ENCODE measurements around the gene TUBB4A.

Gene TUBB4A

GRCh38 chr19:6490134-6490533, 12.0 kb downstream of the TUBB4A start:
- Mint-ChIP-seq H3K27ac (peak overlapping the region; percentile 76), H3K27me3 (no peaks in the 10 kb centered on the region), H3K4me1 (peaks cover 6% of the 10 kb centered on the region), H3K4me3 (peak overlapping the region; percentile 74), H3K9me3 (peaks cover 11% of the 10 kb centered on the region), H3K36me3 (ENCODE audit: low read depth) (no peaks in the 10 kb centered on the region)
- no peak for ATAC-seq
- DNase-seq, result no peak

- Mint-ChIP-seq H3K9me3 (peaks cover 11% of the 10 kb centered on the region), H3K27ac (peak overlapping the region; percentile 76), H3K4me1 (peaks cover 6% of the 10 kb centered on the region), H3K27me3 (no peaks in the 10 kb centered on the region), H3K4me3 (peak overlapping the region; percentile 74), H3K36me3 (ENCODE audit: low read depth) (no peaks in the 10 kb centered on the region)
- ATAC-seq (peak; percentile 64), DNase-seq (no peak)
Observed at GRCh38 chr19:6489278-6490061, 12.6 kb downstream of the TUBB4A start.

- H3K27me3 Mint-ChIP-seq, result no peaks in the 10 kb centered on the region
- H3K4me3 Mint-ChIP-seq, result no peak overlapping the region
- no peak for DNase-seq
- no peak for ATAC-seq
- no peak overlapping the region for H3K27ac Mint-ChIP-seq
- peaks cover 29% of the 10 kb centered on the region for H3K4me1 Mint-ChIP-seq
- peaks cover 4% of the 10 kb centered on the region for H3K36me3 Mint-ChIP-seq (ENCODE audit: low read depth)
- H3K9me3 Mint-ChIP-seq, result no peaks in the 10 kb centered on the region
Observed at GRCh38 chr19:6484831-6485230, 17.3 kb downstream of the TUBB4A start.

GRCh38 chr19:6484230-6484629, 17.9 kb downstream of the TUBB4A start:
- no peak for DNase-seq
- no peak for ATAC-seq
- Mint-ChIP-seq H3K27me3 (no peaks in the 10 kb centered on the region), H3K9me3 (no peaks in the 10 kb centered on the region), H3K4me1 (peaks cover 27% of the 10 kb centered on the region), H3K27ac (no peak overlapping the region), H3K4me3 (no peak overlapping the region), H3K36me3 (ENCODE audit: low read depth) (peaks cover 4% of the 10 kb centered on the region)

- ATAC-seq, result no peak
- no peaks in the 10 kb centered on the region for H3K27me3 Mint-ChIP-seq
- no peak for DNase-seq
- no peaks in the 10 kb centered on the region for H3K9me3 Mint-ChIP-seq
- peaks cover 4% of the 10 kb centered on the region for H3K36me3 Mint-ChIP-seq (ENCODE audit: low read depth)
- H3K4me3 Mint-ChIP-seq, result no peak overlapping the region
- H3K4me1 Mint-ChIP-seq, result peaks cover 26% of the 10 kb centered on the region
- peak overlapping the region; percentile 60 for H3K27ac Mint-ChIP-seq
Observed at GRCh38 chr19:6483235-6483634, 18.9 kb downstream of the TUBB4A start.

- H3K36me3 Mint-ChIP-seq (ENCODE audit: low read depth), result peaks cover 4% of the 10 kb centered on the region
- ATAC-seq, result no peak
- peak overlapping the region; percentile 98 for H3K27ac Mint-ChIP-seq
- no peaks in the 10 kb centered on the region for H3K27me3 Mint-ChIP-seq
- DNase-seq, result no peak
- H3K9me3 Mint-ChIP-seq, result no peaks in the 10 kb centered on the region
- H3K4me1 Mint-ChIP-seq, result peaks cover 26% of the 10 kb centered on the region
- H3K4me3 Mint-ChIP-seq, result peak overlapping the region; percentile 91
Observed at GRCh38 chr19:6482343-6482686, 19.8 kb downstream of the TUBB4A start.

- DNase-seq, result peak; percentile 75
- peak within 1 kb of the TSS; percentile 91 for H3K4me3 Mint-ChIP-seq
- H3K36me3 Mint-ChIP-seq (ENCODE audit: low read depth), result peaks cover 4% of the 10 kb centered on the region
- no peaks in the 10 kb centered on the region for H3K9me3 Mint-ChIP-seq
- no peaks in the 10 kb centered on the region for H3K27me3 Mint-ChIP-seq
- peak within 1 kb of the TSS; percentile 98 for H3K27ac Mint-ChIP-seq
- ATAC-seq, result peak; percentile 82
- peaks cover 26% of the 10 kb centered on the region for H3K4me1 Mint-ChIP-seq
Observed at GRCh38 chr19:6481541-6482342, 20.4 kb downstream of the TUBB4A start, which contains the start of gene DENND1C. DENND1C (minus strand) TSS chr19:6481787; CDS start chr19:6481695, 92 bp downstream.

GRCh38 chr19:6480848-6481415, 21.2 kb downstream of the TUBB4A start:
- Mint-ChIP-seq H3K4me1 (peaks cover 26% of the 10 kb centered on the region), H3K36me3 (ENCODE audit: low read depth) (peaks cover 8% of the 10 kb centered on the region), H3K27ac (peak overlapping the region; percentile 98), H3K9me3 (no peaks in the 10 kb centered on the region), H3K4me3 (peak overlapping the region; percentile 91), H3K27me3 (no peaks in the 10 kb centered on the region)
- DNase-seq (peak; percentile 31), ATAC-seq (peak; percentile 37)

- Mint-ChIP-seq H3K9me3 (no peaks in the 10 kb centered on the region), H3K4me3 (peak overlapping the region; percentile 91), H3K4me1 (peaks cover 26% of the 10 kb centered on the region), H3K27ac (peak overlapping the region; percentile 98), H3K36me3 (ENCODE audit: low read depth) (peaks cover 9% of the 10 kb centered on the region), H3K27me3 (no peaks in the 10 kb centered on the region)
- ATAC-seq (no peak), DNase-seq (no peak)
Observed at GRCh38 chr19:6479836-6480398, 22.2 kb downstream of the TUBB4A start.

GRCh38 chr19:6478815-6479214, 23.3 kb downstream of the TUBB4A start:
- no peak overlapping the region for H3K27ac Mint-ChIP-seq
- H3K36me3 Mint-ChIP-seq (ENCODE audit: low read depth), result peaks cover 11% of the 10 kb centered on the region
- no peaks in the 10 kb centered on the region for H3K9me3 Mint-ChIP-seq
- ATAC-seq (no peak), DNase-seq (no peak)
- peaks cover 26% of the 10 kb centered on the region for H3K4me1 Mint-ChIP-seq
- no peak overlapping the region for H3K4me3 Mint-ChIP-seq
- no peaks in the 10 kb centered on the region for H3K27me3 Mint-ChIP-seq

- no peaks in the 10 kb centered on the region for H3K27me3 Mint-ChIP-seq
- no peak for DNase-seq
- H3K36me3 Mint-ChIP-seq (ENCODE audit: low read depth), result peaks cover 11% of the 10 kb centered on the region
- no peak overlapping the region for H3K27ac Mint-ChIP-seq
- H3K4me1 Mint-ChIP-seq, result peaks cover 15% of the 10 kb centered on the region
- H3K4me3 Mint-ChIP-seq, result no peak overlapping the region
- no peaks in the 10 kb centered on the region for H3K9me3 Mint-ChIP-seq
- ATAC-seq, result no peak
Observed at GRCh38 chr19:6476896-6477431, 25.1 kb downstream of the TUBB4A start.

GRCh38 chr19:6476155-6476895, 25.8 kb downstream of the TUBB4A start:
- Mint-ChIP-seq H3K9me3 (no peaks in the 10 kb centered on the region), H3K4me1 (peaks cover 10% of the 10 kb centered on the region), H3K27me3 (no peaks in the 10 kb centered on the region), H3K27ac (no peak overlapping the region), H3K4me3 (no peak overlapping the region), H3K36me3 (ENCODE audit: low read depth) (peaks cover 14% of the 10 kb centered on the region)
- peak; percentile 66 for ATAC-seq
- peak; percentile 72 for DNase-seq

GRCh38 chr19:6475321-6476108, 26.6 kb downstream of the TUBB4A start:
- no peak overlapping the region for H3K4me3 Mint-ChIP-seq
- H3K27me3 Mint-ChIP-seq, result no peaks in the 10 kb centered on the region
- ATAC-seq, result no peak

More at GRCh38 chr19:6475321-6476108, 26.6 kb downstream of the TUBB4A start:
- Mint-ChIP-seq H3K9me3 (no peaks in the 10 kb centered on the region), H3K27ac (no peak overlapping the region), H3K36me3 (ENCODE audit: low read depth) (peaks cover 17% of the 10 kb centered on the region), H3K4me1 (peaks cover 6% of the 10 kb centered on the region)
- no peak for DNase-seq

Measured in activated naive CD8-positive, alpha-beta T cell treated with anti-CD3 and anti-CD28 coated beads, Interleukin-2, amount 50 U/mL, for 24 hours (primary cell).